ENCODE data around the gene ZCRB1.

Gene ZCRB1

GRCh38 chr12:42291680-42292079 is 34.2 kb downstream of the ZCRB1 start:
- WGBS = 90% methylated on average over 2 of the region's 2 CpGs
- no peak overlapping the region for H3K4me2 ChIP-seq (ENCODE audit: low read length, poor library complexity, severe bottlenecking)

GRCh38 chr12:42288544-42288943 is 37.4 kb downstream of the ZCRB1 start:
- H2BK120ac ChIP-seq (ENCODE audit: low read depth, low read length) = no peak overlapping the region
- no peaks in the 10 kb centered on the region for H3K9me3 ChIP-seq (ENCODE audit: control insufficient read depth, low read length)
- no peak overlapping the region for H2BK15ac ChIP-seq (ENCODE audit: low read depth, poor library complexity, severe bottlenecking)
- no peaks in the 10 kb centered on the region for H3K79me1 ChIP-seq (replicated peaks; ENCODE audit: low read length, poor library complexity, severe bottlenecking)
- no peak overlapping the region for H3K27ac ChIP-seq (ENCODE audit: low read length, poor library complexity, severe bottlenecking)
- no peak overlapping the region for H4K8ac ChIP-seq (ENCODE audit: low read length)
- H3K9ac ChIP-seq (ENCODE audit: low read length) = no peak overlapping the region
- no peak overlapping the region for H3K4me3 ChIP-seq (ENCODE audit: insufficient read depth in 1 of 2, low read depth in 1 of 2, low read length in 2 of 2)
- no peak overlapping the region for H2BK12ac ChIP-seq (ENCODE audit: low read length in 2 of 2)
- H3K4me1 ChIP-seq (ENCODE audit: control insufficient read depth, insufficient read depth, low read depth, low read length) = no peaks in the 10 kb centered on the region
- no peak overlapping the region for H3K4ac ChIP-seq (ENCODE audit: low read depth in 1 of 2, low read length in 2 of 2)
- no peak overlapping the region for H3K23ac ChIP-seq (ENCODE audit: low read length in 2 of 2)
- H3K4me2 ChIP-seq (ENCODE audit: low read length, poor library complexity, severe bottlenecking) = no peak overlapping the region
- H2AFZ ChIP-seq (ENCODE audit: low read depth, low read length) = no peak overlapping the region
- H3K14ac ChIP-seq (ENCODE audit: low read length in 2 of 2) = no peak overlapping the region
- H4K91ac ChIP-seq (ENCODE audit: low read length) = no peak overlapping the region
- no peaks in the 10 kb centered on the region for H3K36me3 ChIP-seq (ENCODE audit: control insufficient read depth in 1 of 2, insufficient read depth in 2 of 2, low read depth in 1 of 2, low read length in 2 of 2)
- DNase-seq = no peak
- H3K18ac ChIP-seq (ENCODE audit: low read depth in 1 of 2, low read length in 2 of 2) = no peak overlapping the region
- H2BK5ac ChIP-seq (ENCODE audit: low read depth, low read length, poor library complexity, severe bottlenecking) = no peak overlapping the region
- 82% methylated on average over 8 of the region's 9 CpGs for WGBS
- no peak overlapping the region for H2AK5ac ChIP-seq (ENCODE audit: low read length, severe bottlenecking)
- no peaks in the 10 kb centered on the region for H3K27me3 ChIP-seq (ENCODE audit: control insufficient read depth in 1 of 2, insufficient read depth in 1 of 2, low read length in 2 of 2)

More at GRCh38 chr12:42291680-42292079, 34.2 kb downstream of the ZCRB1 start:
- no peaks in the 10 kb centered on the region for H3K36me3 ChIP-seq (ENCODE audit: control insufficient read depth in 1 of 2, insufficient read depth in 2 of 2, low read depth in 1 of 2, low read length in 2 of 2)
- H2BK12ac ChIP-seq (ENCODE audit: low read length in 2 of 2) = no peak overlapping the region
- H2BK15ac ChIP-seq (ENCODE audit: low read depth, poor library complexity, severe bottlenecking) = no peak overlapping the region
- no peak overlapping the region for H3K4me3 ChIP-seq (ENCODE audit: insufficient read depth in 1 of 2, low read depth in 1 of 2, low read length in 2 of 2)
- H4K91ac ChIP-seq (ENCODE audit: low read length) = no peak overlapping the region
- H2AFZ ChIP-seq (ENCODE audit: low read depth, low read length) = no peak overlapping the region
- no peak overlapping the region for H3K27ac ChIP-seq (ENCODE audit: low read length, poor library complexity, severe bottlenecking)
- H3K9ac ChIP-seq (ENCODE audit: low read length) = no peak overlapping the region
- no peak overlapping the region for H3K14ac ChIP-seq (ENCODE audit: low read length in 2 of 2)
- no peak overlapping the region for H2BK120ac ChIP-seq (ENCODE audit: low read depth, low read length)
- H3K4ac ChIP-seq (ENCODE audit: low read depth in 1 of 2, low read length in 2 of 2) = no peak overlapping the region
- no peaks in the 10 kb centered on the region for H3K79me1 ChIP-seq (replicated peaks; ENCODE audit: low read length, poor library complexity, severe bottlenecking)
- H2AK5ac ChIP-seq (ENCODE audit: low read length, severe bottlenecking) = no peak overlapping the region
- H3K9me3 ChIP-seq (ENCODE audit: control insufficient read depth, low read length) = no peaks in the 10 kb centered on the region
- no peak overlapping the region for H3K18ac ChIP-seq (ENCODE audit: low read depth in 1 of 2, low read length in 2 of 2)
- no peak overlapping the region for H4K8ac ChIP-seq (ENCODE audit: low read length)
- no peak for DNase-seq
- H3K23ac ChIP-seq (ENCODE audit: low read length in 2 of 2) = no peak overlapping the region
- no peak overlapping the region for H2BK5ac ChIP-seq (ENCODE audit: low read depth, low read length, poor library complexity, severe bottlenecking)
- H3K27me3 ChIP-seq (ENCODE audit: control insufficient read depth in 1 of 2, insufficient read depth in 1 of 2, low read length in 2 of 2) = no peaks in the 10 kb centered on the region
- no peaks in the 10 kb centered on the region for H3K4me1 ChIP-seq (ENCODE audit: control insufficient read depth, insufficient read depth, low read depth, low read length)

GRCh38 chr12:42286741-42287140 is 39.2 kb downstream of the ZCRB1 start:
- no peak overlapping the region for H3K14ac ChIP-seq (ENCODE audit: low read length in 2 of 2)
- no peak overlapping the region for H3K18ac ChIP-seq (ENCODE audit: low read depth in 1 of 2, low read length in 2 of 2)
- no peak overlapping the region for H3K9ac ChIP-seq (ENCODE audit: low read length)
- no peaks in the 10 kb centered on the region for H3K9me3 ChIP-seq (ENCODE audit: control insufficient read depth, low read length)
- H2BK15ac ChIP-seq (ENCODE audit: low read depth, poor library complexity, severe bottlenecking) = no peak overlapping the region
- no peak for DNase-seq
- H3K27me3 ChIP-seq (ENCODE audit: control insufficient read depth in 1 of 2, insufficient read depth in 1 of 2, low read length in 2 of 2) = no peaks in the 10 kb centered on the region
- H3K27ac ChIP-seq (ENCODE audit: low read length, poor library complexity, severe bottlenecking) = no peak overlapping the region
- no peak overlapping the region for H2BK12ac ChIP-seq (ENCODE audit: low read length in 2 of 2)
- H2AFZ ChIP-seq (ENCODE audit: low read depth, low read length) = no peak overlapping the region
- H3K23ac ChIP-seq (ENCODE audit: low read length in 2 of 2) = no peak overlapping the region
- no peak overlapping the region for H2BK5ac ChIP-seq (ENCODE audit: low read depth, low read length, poor library complexity, severe bottlenecking)
- no peak overlapping the region for H2BK120ac ChIP-seq (ENCODE audit: low read depth, low read length)
- no peaks in the 10 kb centered on the region for H3K79me1 ChIP-seq (replicated peaks; ENCODE audit: low read length, poor library complexity, severe bottlenecking)
- H3K36me3 ChIP-seq (ENCODE audit: control insufficient read depth in 1 of 2, insufficient read depth in 2 of 2, low read depth in 1 of 2, low read length in 2 of 2) = no peaks in the 10 kb centered on the region
- no peak overlapping the region for H3K4me2 ChIP-seq (ENCODE audit: low read length, poor library complexity, severe bottlenecking)
- H3K4me3 ChIP-seq (ENCODE audit: insufficient read depth in 1 of 2, low read depth in 1 of 2, low read length in 2 of 2) = no peak overlapping the region
- 87% methylated on average over 26 of the region's 26 CpGs for WGBS
- no peak overlapping the region for H2AK5ac ChIP-seq (ENCODE audit: low read length, severe bottlenecking)
- H3K4me1 ChIP-seq (ENCODE audit: control insufficient read depth, insufficient read depth, low read depth, low read length) = no peaks in the 10 kb centered on the region
- no peak overlapping the region for H3K4ac ChIP-seq (ENCODE audit: low read depth in 1 of 2, low read length in 2 of 2)
- H4K8ac ChIP-seq (ENCODE audit: low read length) = no peak overlapping the region
- no peak overlapping the region for H4K91ac ChIP-seq (ENCODE audit: low read length)

GRCh38 chr12:42285431-42285830 is 40.5 kb downstream of the ZCRB1 start:
- no peak overlapping the region for H3K14ac ChIP-seq (ENCODE audit: low read length in 2 of 2)
- H3K27me3 ChIP-seq (ENCODE audit: control insufficient read depth in 1 of 2, insufficient read depth in 1 of 2, low read length in 2 of 2) = no peaks in the 10 kb centered on the region

More at GRCh38 chr12:42285431-42285830, 40.5 kb downstream of the ZCRB1 start:
- Histone ChIP-seq H3K23ac (ENCODE audit: low read length in 2 of 2) (no peak overlapping the region), H2BK5ac (ENCODE audit: low read depth, low read length, poor library complexity, severe bottlenecking) (no peak overlapping the region), H3K18ac (ENCODE audit: low read depth in 1 of 2, low read length in 2 of 2) (no peak overlapping the region), H3K4me2 (ENCODE audit: low read length, poor library complexity, severe bottlenecking) (no peak overlapping the region), H3K4ac (ENCODE audit: low read depth in 1 of 2, low read length in 2 of 2) (no peak overlapping the region), H3K27ac (ENCODE audit: low read length, poor library complexity, severe bottlenecking) (no peak overlapping the region), H4K8ac (ENCODE audit: low read length) (no peak overlapping the region), H2BK15ac (ENCODE audit: low read depth, poor library complexity, severe bottlenecking) (no peak overlapping the region), H2AFZ (ENCODE audit: low read depth, low read length) (no peak overlapping the region), H3K9ac (ENCODE audit: low read length) (no peak overlapping the region), H3K4me3 (ENCODE audit: insufficient read depth in 1 of 2, low read depth in 1 of 2, low read length in 2 of 2) (no peak overlapping the region), H3K79me1 (replicated peaks; ENCODE audit: low read length, poor library complexity, severe bottlenecking) (no peaks in the 10 kb centered on the region), H3K36me3 (ENCODE audit: control insufficient read depth in 1 of 2, insufficient read depth in 2 of 2, low read depth in 1 of 2, low read length in 2 of 2) (no peaks in the 10 kb centered on the region), H3K4me1 (ENCODE audit: control insufficient read depth, insufficient read depth, low read depth, low read length) (no peaks in the 10 kb centered on the region), H2BK120ac (ENCODE audit: low read depth, low read length) (no peak overlapping the region), H2BK12ac (ENCODE audit: low read length in 2 of 2) (no peak overlapping the region), H3K9me3 (ENCODE audit: control insufficient read depth, low read length) (no peaks in the 10 kb centered on the region), H4K91ac (ENCODE audit: low read length) (no peak overlapping the region), H2AK5ac (ENCODE audit: low read length, severe bottlenecking) (no peak overlapping the region)
- 100% methylated on average over 1 of the region's 2 CpGs for WGBS
- no peak for DNase-seq

Data from mesenchymal stem cell (in vitro differentiated cells and primary cell).